HG03280 (cell line): ENCODE measurements around the gene TTF1.
"Not testable (repeated sequence)": the region's sequence is repeated elsewhere in the genome, so short reads cannot be mapped to it uniquely, and the experiment has no call there.

Source experiments
- ATAC-seq: cut with Tn5 transposase; IDR thresholded peaks from one replicate; pipeline ENCODE4 v1.9.1; 2021; ENCODE audit warnings: mild to moderate bottlenecking, moderate library complexity; ENCODE audit not compliant: unreplicated experiment

Gene TTF1

GRCh38 chr9:132414731-132415130, 8.1 kb upstream of the TTF1 start:
- no peak for ATAC-seq

- ATAC-seq = no peak
Measured at GRCh38 chr9:132413926-132414325, 7.3 kb upstream of the TTF1 start.

- no peak for ATAC-seq
Measured at GRCh38 chr9:132412089-132412488, 5.4 kb upstream of the TTF1 start.

- ATAC-seq = peak; percentile 51
Measured at GRCh38 chr9:132411091-132411508, 4.5 kb upstream of the TTF1 start.

GRCh38 chr9:132410642-132411041, 4.0 kb upstream of the TTF1 start:
- ATAC-seq = no peak

- ATAC-seq = no peak
Measured at GRCh38 chr9:132409828-132410528, 3.3 kb upstream of the TTF1 start, which contains the start of gene CFAP77. Gene CFAP77, plus strand, starts transcription at chr9:132410211. Its CDS starts 61 bp downstream, at chr9:132410272.

- no peak for ATAC-seq
Measured at GRCh38 chr9:132408521-132408920, 1.9 kb upstream of the TTF1 start.

GRCh38 chr9:132407196-132407595, 556 bp upstream of the TTF1 start:
- ATAC-seq = no peak

- no peak for ATAC-seq
Measured at GRCh38 chr9:132404228-132404881, 2.3 kb downstream of the TTF1 start.

GRCh38 chr9:132401824-132402223, 4.8 kb downstream of the TTF1 start:
- no peak for ATAC-seq

GRCh38 chr9:132395560-132395959, 11.1 kb downstream of the TTF1 start:
- no peak for ATAC-seq

- ATAC-seq = no peak
Measured at GRCh38 chr9:132391449-132391848, 15.2 kb downstream of the TTF1 start.

- no peak for ATAC-seq
Measured at GRCh38 chr9:132390966-132391365, 15.7 kb downstream of the TTF1 start.

- no peak for ATAC-seq
Measured at GRCh38 chr9:132387133-132387532, 19.5 kb downstream of the TTF1 start.

- peak; percentile 39 for ATAC-seq
Measured at GRCh38 chr9:132384376-132384775, 22.3 kb downstream of the TTF1 start.

- ATAC-seq = no peak
Measured at GRCh38 chr9:132383462-132383883, 23.2 kb downstream of the TTF1 start.

GRCh38 chr9:132381966-132382541, 24.6 kb downstream of the TTF1 start:
- ATAC-seq = peak; percentile 66

- not testable (repeated sequence) for ATAC-seq
Measured at GRCh38 chr9:132378416-132378815, 28.2 kb downstream of the TTF1 start.

GRCh38 chr9:132377769-132378168, 28.9 kb downstream of the TTF1 start:
- not testable (repeated sequence) for ATAC-seq

- no peak for ATAC-seq
Measured at GRCh38 chr9:132372177-132373095, 34.2 kb downstream of the TTF1 start.

- ATAC-seq = no peak
Measured at GRCh38 chr9:132370592-132370991, 36.0 kb downstream of the TTF1 start.
